NT2/D1 (cell line): ENCODE measurements around the gene NEIL3.

Experiments used
- YY1 ChIP-seq: IDR thresholded peaks from 2 replicates; pipeline ENCODE4 v1.6.1; 2011; ENCODE audit not compliant: insufficient read length, insufficient read depth
- ZNF274 ChIP-seq: IDR thresholded peaks from 2 replicates; pipeline ENCODE4 v1.6.1; 2011; ENCODE audit warnings: mild to moderate bottlenecking, low read depth, low read length

GRCh38 chr4:177404342-177404741, 94.7 kb downstream of the NEIL3 start:
- TF ChIP-seq YY1 (no peak), ZNF274 (no peak)
